GM12801 (cell line): ENCODE results near the gene CAMK1.

Experiments used
- TF ChIP-seq, protein P1 (sequence below): IDR thresholded peaks from one replicate; pipeline ENCODE4 v1.5.1; 2011; ENCODE audit warnings: control low read depth; ENCODE audit not compliant: insufficient read length; ENCODE audit errors: extremely low read depth

Gene CAMK1

DNA sequence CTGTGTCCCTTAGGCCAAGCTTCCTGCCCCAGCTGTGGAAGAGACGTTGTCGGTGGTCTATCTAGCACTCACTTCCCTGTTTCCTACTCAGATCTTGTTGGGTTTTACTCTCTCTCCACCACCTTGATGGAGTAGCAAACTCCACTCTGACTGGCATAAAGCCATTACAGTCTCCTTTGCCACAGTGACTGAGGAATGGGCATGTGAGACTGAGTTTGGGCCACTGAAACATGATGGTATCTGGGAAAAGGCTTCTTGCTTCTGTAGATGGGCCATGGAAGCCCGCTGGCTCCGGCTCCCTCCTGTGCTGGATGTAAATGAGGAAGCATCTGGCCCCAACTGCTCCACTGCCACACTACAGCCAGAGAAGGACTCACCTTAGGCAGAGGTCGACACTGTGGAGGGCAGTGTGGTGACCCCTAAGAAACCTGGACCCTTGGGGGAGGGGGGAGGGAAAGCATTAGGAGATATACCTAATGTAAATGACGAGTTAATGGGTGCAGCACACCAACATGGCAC is 9.4 kb upstream of the CAMK1 start:
- TF ChIP-seq, protein P1, sequence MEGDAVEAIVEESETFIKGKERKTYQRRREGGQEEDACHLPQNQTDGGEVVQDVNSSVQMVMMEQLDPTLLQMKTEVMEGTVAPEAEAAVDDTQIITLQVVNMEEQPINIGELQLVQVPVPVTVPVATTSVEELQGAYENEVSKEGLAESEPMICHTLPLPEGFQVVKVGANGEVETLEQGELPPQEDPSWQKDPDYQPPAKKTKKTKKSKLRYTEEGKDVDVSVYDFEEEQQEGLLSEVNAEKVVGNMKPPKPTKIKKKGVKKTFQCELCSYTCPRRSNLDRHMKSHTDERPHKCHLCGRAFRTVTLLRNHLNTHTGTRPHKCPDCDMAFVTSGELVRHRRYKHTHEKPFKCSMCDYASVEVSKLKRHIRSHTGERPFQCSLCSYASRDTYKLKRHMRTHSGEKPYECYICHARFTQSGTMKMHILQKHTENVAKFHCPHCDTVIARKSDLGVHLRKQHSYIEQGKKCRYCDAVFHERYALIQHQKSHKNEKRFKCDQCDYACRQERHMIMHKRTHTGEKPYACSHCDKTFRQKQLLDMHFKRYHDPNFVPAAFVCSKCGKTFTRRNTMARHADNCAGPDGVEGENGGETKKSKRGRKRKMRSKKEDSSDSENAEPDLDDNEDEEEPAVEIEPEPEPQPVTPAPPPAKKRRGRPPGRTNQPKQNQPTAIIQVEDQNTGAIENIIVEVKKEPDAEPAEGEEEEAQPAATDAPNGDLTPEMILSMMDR: no peak

DNA sequence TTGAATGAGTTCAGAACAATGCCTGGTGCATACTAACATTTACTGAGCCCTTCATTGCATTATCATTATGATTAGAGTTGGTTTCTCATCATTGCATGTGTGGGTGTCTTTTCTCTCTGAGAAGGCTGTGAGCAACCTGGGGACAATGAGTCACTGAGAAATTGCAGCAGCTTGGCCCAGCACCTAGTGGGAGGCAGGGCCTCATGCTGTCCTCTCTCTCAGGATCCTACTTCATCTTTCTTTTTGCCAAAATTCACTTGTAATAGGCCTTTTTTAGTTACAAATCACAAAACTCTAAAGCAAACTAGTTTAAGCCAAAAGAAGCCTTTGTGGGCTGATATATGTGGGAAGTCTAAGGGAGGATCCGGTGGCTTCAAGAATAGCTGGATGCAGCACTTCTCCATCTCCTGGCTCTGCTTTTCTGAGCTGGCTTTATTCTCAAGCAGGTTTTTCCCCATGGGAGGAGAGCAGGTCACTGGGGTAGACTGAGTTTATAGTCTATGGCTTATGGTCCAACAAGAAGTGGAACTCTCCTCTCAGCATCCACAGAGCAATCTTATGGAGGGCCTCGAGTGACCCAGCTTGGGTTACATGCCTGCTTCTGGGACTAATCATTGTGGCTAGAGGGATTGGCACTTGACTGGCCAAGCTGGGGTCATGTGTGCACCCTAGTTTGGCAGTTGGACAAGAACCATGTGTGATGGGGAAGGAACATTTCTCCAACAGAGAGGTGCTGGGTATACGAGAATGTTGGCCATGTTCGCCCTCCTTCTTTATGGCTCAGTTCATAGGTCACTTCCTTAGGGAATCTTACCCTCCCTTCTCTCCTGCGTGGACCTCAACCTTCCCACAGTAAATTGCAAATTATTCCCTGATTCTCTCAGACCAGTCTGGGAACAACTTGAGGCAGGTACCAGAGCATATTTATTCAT is 8.7 kb upstream of the CAMK1 start:
- TF ChIP-seq, protein P1: no peak

DNA sequence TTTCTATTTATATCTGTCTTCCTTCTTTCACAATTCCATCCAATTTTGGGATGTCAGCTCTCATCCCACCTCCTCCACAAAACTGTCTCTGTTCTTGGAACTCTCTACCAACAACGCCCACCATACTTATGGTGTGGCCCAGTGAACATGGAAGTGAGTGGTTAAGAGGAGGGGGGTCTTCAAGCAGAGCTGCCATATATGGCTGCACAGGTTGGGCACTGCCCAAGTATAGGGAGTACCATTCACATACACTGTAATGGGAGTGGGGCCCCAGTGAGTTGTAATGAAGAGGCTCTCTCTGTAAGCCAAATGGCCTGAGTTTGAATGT is 7.9 kb upstream of the CAMK1 start:
- TF ChIP-seq, protein P1: no peak

DNA sequence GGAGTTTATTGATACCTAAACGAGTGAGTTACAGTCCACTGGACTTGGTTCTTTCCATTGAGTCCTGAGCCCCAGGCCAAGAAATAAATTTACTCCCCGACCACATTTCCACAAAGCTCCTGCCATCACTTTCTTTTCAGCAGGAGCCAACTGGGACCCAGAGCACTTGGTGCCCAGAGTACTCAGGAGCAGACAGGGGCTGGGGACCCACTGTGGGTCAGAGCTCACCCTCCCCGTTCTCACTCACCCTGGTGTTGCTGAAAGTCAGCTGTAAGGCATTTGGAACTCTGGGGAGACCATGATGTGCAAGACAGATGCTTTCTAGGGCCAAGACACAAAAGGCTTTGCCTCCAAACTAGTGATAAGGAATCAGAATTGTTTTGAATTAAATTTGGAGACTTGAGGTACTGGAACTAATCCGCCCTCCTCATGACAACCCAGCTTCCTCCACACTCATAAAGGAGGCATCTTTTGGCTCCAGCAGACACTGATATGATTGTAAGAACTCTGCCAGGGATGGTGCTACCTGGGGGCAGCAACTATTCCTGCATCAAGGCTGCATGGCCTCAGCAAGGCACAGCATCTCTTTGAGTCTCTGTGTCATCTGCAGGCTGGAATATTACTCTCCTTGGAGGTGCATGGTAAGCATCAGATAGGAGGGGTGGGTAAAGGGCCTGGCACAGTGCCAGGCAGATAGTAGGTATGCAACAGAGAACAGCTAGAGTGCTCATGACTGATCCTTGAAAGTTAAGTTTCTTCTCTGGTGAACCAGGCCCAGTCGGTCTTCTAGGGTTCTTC is 7.3 kb upstream of the CAMK1 start:
- TF ChIP-seq, protein P1: no peak

DNA sequence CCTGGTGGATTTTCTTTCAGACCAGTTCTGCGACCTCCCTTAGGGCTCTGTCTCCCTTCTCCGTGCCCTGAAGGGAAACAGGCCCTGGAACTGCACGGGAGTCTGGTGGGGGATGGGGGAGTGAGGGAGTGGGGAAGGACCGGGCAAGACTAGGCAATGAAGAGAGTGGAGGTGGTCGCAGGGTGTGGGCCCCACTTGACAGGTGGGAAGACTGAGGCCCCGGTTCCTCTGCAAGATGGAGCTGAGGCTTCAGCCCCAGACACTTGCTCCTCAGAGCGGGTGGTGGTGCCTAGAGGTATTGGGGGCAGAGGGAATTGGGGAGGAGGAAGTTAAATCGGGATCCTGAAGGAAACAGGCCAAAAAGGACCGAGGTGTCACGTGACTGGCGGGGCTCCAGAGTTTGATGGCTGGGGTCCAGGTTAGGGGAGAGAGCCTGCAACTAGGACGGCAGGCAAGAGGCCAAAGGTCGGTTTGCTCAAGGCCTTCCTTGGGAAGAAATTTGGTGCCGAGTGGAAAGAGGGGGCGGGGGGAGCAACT is 597 bp upstream of the CAMK1 start:
- TF ChIP-seq, protein P1: no peak

DNA sequence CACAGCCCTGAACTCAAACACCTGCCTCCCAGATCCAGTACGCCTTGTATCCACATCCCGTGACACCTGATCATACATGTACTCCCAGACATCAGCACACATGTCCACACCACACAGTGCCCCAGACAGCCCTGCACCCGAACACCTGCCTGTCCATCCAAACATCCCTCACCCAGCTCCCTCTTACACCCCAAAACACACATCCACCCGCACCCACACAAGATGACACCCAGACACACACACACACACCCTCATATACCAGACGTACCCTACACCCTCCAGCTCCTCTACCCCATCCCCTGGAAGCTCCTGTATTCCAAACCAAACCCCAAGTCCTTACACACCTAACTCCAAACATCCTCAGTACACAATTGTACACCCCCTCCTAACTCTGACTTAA is 735 bp downstream of the CAMK1 start:
- TF ChIP-seq, protein P1: no peak

DNA sequence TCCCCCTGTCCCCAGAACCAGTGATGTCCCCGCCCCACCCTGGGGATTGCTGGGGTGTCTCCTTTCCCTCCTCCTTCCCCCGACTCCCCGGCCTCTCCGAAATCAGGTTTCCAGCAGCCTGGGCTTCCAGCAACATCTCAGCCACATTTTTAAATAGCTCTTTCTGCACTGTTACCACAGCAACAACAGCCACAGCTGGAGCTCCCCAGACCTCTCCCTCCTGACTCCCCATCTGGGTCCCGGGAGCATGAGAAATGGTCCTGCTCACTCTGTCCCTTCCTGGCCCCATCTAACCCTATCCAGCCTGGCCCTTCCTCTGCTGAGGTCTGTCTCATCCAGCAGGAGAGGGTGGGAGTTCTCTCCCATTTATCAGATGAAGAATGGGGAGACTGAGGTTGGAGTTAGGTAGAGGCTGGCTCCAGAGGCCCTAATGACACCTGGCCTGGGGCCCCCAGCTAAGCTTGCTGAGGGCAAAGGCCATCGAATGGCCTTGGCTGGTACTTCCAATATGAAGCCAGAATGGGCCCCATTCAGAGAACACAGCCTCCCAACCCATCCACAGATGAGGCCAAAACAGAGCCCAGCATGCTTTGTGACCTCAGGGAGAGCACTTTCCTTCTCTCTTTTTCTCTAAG is 1.5 kb downstream of the CAMK1 start:
- TF ChIP-seq, protein P1: no peak
